HG03520 (cell line): Measurements from ENCODE around the gene ECE1.

ENCODE experiments used
- ATAC-seq: cut with Tn5 transposase; IDR thresholded peaks from one replicate; pipeline ENCODE4 v1.9.1; 2021; ENCODE audit warnings: mild to moderate bottlenecking, moderate library complexity; ENCODE audit not compliant: unreplicated experiment

The ECE1 gene

GRCh38 chr1:21325731-21326387 lies 35.6 kb upstream of the ECE1 start:
- no peak for ATAC-seq

- ATAC-seq, result no peak
Observed at GRCh38 chr1:21325231-21325718, 35.0 kb upstream of the ECE1 start.

GRCh38 chr1:21324368-21325141 lies 34.3 kb upstream of the ECE1 start:
- no peak for ATAC-seq

GRCh38 chr1:21323091-21323490 lies 32.8 kb upstream of the ECE1 start:
- no peak for ATAC-seq

GRCh38 chr1:21322681-21323016 lies 32.4 kb upstream of the ECE1 start:
- no peak for ATAC-seq

- no peak for ATAC-seq
Observed at GRCh38 chr1:21321963-21322680, 31.9 kb upstream of the ECE1 start.

GRCh38 chr1:21320410-21321108 lies 30.3 kb upstream of the ECE1 start:
- ATAC-seq, result no peak

GRCh38 chr1:21319447-21320407 lies 29.5 kb upstream of the ECE1 start:
- ATAC-seq, result no peak

GRCh38 chr1:21318714-21319159 lies 28.5 kb upstream of the ECE1 start:
- ATAC-seq, result no peak

- no peak for ATAC-seq
Observed at GRCh38 chr1:21318057-21318713, 27.9 kb upstream of the ECE1 start.

GRCh38 chr1:21317690-21318043 lies 27.4 kb upstream of the ECE1 start:
- ATAC-seq, result no peak

- ATAC-seq, result no peak
Observed at GRCh38 chr1:21317035-21317689, 26.9 kb upstream of the ECE1 start.

- no peak for ATAC-seq
Observed at GRCh38 chr1:21314743-21315396, 24.6 kb upstream of the ECE1 start.

GRCh38 chr1:21313886-21314721 lies 23.8 kb upstream of the ECE1 start:
- ATAC-seq, result no peak

GRCh38 chr1:21313203-21313885 lies 23.1 kb upstream of the ECE1 start:
- no peak for ATAC-seq

GRCh38 chr1:21312407-21312992 lies 22.2 kb upstream of the ECE1 start:
- ATAC-seq, result no peak

- no peak for ATAC-seq
Observed at GRCh38 chr1:21311016-21311415, 20.8 kb upstream of the ECE1 start.
